ENCODE measurements around the gene MAP7D2.

The MAP7D2 gene

GRCh38 chrX:19964017-19964710 lies 152.5 kb downstream of the MAP7D2 start:
- DNase-seq = no peak

- DNase-seq = no peak
These were observed 155.8 kb downstream of the MAP7D2 start for GRCh38 chrX:19960913-19961312.

GRCh38 chrX:19958552-19959486 lies 157.9 kb downstream of the MAP7D2 start:
- DNase-seq = no peak

GRCh38 chrX:19956923-19957322 lies 159.8 kb downstream of the MAP7D2 start:
- no peak for DNase-seq

Data from hippocampal formation (tissue), 2 donors.